Measurements from ENCODE around the gene ABHD10.

Gene ABHD10

DNA sequence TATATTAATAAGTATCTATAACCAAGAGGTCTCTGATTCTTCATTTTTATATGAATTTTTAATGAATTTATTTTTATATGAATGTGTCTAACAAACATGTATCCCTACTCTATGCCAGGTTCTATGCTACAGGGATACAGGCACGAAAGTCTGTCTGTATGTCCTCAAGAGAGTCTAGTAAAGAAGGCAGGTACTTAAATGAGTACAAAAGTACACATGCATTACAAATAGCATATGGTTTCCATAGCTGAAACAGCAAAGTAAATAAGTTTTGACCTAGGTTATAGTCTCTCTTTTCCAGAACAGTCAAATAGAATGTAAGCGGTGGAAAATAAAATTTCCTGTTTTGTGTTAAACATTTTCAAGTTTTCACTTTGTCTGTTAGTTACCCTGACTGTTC, 13.3 kb upstream of the ABHD10 start:
- no peak for DNase-seq (ENCODE audit: low read depth)

DNA sequence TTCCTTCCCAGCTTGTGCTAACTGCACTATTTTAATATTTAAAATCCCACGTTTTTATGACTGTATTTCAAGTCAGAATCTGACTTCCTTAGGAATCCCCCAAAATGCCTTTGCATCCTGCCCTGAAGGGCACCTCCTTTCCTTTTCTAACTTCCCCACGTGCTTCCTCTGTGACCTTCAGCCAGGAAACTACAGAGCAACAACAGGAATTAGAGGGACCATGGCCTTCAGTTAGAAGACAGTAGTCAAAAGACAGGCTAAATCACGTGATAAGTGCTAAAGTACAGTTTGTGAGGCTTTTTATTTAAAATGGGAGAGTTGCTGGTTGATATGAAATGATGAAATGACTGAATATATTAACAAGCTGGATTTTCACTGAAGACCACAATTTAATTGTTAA, 11.8 kb upstream of the ABHD10 start:
- DNase-seq (ENCODE audit: low read depth), result no peak

- peak; percentile 87 for DNase-seq (ENCODE audit: low read depth)
Measured at GRCh38 chr3:111967651-111968274, 11.1 kb upstream of the ABHD10 start.

DNA sequence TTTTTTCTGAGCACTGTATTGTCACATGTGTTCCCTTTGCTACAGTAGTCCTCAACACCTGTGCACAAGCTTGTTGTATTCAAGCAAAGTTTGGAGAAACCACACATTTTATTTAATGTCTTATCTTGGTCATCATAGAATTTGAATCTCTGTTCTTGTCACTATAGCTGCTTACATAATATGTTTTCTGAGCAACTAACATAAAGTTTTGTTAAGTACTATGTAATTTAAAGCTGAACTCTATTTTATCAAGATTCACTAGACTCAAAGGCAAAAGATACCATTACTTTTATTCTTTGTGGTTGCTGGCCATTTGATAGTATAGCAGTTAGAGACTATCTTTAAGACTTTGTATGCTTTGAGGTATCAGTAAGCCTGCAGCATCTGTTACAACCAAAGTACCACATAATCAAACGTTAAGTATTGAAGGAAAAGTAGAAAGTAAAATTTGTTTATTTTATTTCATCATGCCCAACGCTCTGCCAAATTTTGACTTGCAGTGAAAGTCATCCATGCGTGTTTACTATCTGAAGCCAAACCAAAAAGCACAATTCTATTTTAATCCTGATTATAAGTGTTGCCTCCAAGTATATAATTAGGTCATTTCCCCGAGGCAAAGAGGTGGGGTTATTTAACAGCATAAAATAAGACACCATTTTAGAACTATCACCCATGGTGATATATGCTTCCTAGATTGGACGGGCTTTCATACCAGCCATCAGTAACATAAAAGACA, 10.3 kb upstream of the ABHD10 start:
- no peak for DNase-seq (ENCODE audit: low read depth)

DNA sequence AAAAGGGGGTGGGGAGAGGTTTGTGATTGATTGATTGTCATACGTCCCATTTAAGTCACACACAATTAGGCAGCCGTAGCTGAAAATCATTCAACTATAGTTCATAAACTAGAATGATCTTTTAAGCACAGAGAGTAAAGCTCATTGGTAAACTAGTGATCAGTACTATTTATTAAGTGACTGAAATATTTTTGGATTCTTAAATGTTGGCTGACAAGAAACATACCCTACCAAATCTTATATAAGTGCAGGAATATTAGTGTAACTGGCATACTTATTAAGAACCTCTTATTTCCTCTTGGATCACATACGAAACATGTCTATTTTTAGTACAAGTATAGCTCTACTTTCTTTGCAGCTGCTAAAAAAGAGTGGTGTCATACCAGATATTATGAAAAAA, 8.4 kb upstream of the ABHD10 start:
- no peak for DNase-seq (ENCODE audit: low read depth)

DNA sequence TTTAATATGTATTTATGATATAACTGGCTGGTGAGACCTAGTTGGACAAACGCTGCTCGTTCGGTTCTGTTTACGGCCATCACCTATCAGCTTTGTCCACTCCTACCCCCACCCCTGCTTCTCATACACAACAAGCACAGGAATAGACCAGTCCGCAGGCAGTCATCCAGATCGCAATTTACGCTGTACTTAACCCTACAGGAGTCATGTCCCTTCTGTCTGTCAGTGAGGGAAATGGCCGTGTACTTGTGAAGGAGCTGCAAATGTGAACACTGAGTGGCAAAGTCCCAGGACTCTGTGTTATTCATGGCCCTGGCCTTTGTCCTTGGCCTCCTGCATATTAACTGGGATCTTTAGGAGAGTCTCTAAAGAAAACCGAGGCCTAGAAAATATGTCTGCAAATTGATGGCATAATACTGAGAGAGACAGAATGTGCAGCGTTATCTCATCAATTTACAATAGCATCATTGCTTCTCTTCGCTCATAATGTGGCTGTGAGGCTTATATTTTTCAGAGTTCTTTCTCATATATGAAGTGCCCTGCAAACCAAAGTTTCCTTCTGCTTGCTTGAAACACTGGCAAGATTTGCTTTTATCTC, 7.2 kb upstream of the ABHD10 start:
- no peak for DNase-seq (ENCODE audit: low read depth)

GRCh38 chr3:111972891-111973290, 5.9 kb upstream of the ABHD10 start:
- DNase-seq (ENCODE audit: low read depth), result no peak

DNA sequence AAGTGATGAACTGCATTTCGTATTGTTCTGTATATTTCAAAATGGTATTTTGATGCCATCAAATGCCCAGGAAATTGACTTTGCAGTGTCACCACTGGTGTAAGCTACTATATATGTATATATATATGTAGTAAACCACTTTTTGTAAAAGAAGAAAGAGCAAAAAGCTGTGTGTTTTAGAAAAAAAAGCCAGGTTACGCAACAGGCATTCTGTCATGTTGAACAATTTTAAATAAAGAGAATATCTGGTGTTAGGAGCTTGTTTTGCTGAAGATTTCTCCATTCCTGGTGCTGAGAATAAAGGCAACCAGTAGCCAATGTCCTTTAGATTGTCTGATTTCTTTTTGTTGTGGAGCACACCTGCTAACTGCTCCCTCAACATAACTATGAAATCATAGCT, 3.7 kb upstream of the ABHD10 start:
- DNase-seq (ENCODE audit: low read depth), result no peak

DNA sequence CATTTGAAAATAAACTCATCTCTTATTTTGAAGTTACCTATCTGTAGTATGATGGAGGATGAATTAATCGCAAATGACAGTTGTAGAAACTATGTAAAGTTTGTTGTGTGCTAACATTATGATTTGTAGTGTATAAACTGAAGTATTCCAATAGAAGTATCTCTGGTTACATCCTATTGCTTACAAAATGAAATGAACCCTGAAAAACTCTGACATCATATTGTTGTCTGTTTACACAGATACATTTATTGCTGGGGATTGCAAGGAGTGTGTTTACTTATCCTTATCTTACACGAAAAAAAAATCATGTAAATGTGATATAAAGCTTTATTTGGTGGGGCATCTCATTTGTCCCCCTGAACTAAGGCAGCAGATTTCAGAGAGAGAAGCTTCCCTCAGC, 2.6 kb upstream of the ABHD10 start:
- DNase-seq (ENCODE audit: low read depth), result no peak

DNA sequence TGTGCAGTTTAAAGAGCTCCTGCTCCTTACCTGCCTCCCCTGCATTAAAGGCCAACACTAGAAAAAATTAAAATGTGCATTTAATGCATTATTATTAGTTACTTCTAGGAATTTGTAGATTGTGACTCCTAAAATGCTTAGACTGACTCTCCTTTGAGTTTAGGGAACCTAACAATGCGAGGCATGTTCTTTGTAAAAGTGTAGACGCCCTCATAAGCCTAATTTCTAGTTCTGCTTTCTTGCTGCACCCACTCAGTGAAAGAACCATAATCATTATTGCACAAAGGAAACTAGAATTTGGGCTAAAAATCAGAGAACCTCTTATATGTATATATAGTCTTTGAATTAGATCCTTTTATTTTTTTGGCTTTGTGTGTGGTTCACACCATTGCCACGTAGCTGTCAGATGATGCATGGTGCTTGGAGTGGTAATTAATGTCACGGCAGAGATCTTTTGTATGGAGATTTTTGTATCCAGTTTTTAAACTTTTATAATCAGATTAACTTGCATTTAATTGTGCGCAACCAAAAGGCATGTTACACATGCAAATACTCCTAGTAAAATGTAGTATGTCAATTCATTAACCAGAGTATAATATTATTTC, 710 bp downstream of the ABHD10 start:
- peak; percentile 38 for DNase-seq (ENCODE audit: low read depth)

- no peak for DNase-seq (ENCODE audit: low read depth)
Measured at GRCh38 chr3:111980716-111981456, 2.1 kb downstream of the ABHD10 start.

GRCh38 chr3:111981457-111981763, 2.6 kb downstream of the ABHD10 start:
- DNase-seq (ENCODE audit: low read depth), result no peak

GRCh38 chr3:111984636-111985298, 5.9 kb downstream of the ABHD10 start:
- DNase-seq (ENCODE audit: low read depth), result no peak

- no peak for DNase-seq (ENCODE audit: low read depth)
Measured at GRCh38 chr3:111986800-111987199, 8.0 kb downstream of the ABHD10 start.

GRCh38 chr3:111989061-111989678, 10.3 kb downstream of the ABHD10 start:
- peak; percentile 73 for DNase-seq (ENCODE audit: low read depth)

- DNase-seq (ENCODE audit: low read depth), result no peak
Measured at GRCh38 chr3:111993038-111993437, 14.2 kb downstream of the ABHD10 start.

- DNase-seq (ENCODE audit: low read depth), result peak; percentile 32
Measured at GRCh38 chr3:111998636-111999483, 20.0 kb downstream of the ABHD10 start, which contains the start of gene TAGLN3. Gene TAGLN3, plus strand, starts transcription at chr3:111998922. Its CDS starts 501 bp downstream, at chr3:111999423.

GRCh38 chr3:111999484-112000324, 20.9 kb downstream of the ABHD10 start:
- DNase-seq (ENCODE audit: low read depth), result peak; percentile 16

DNA sequence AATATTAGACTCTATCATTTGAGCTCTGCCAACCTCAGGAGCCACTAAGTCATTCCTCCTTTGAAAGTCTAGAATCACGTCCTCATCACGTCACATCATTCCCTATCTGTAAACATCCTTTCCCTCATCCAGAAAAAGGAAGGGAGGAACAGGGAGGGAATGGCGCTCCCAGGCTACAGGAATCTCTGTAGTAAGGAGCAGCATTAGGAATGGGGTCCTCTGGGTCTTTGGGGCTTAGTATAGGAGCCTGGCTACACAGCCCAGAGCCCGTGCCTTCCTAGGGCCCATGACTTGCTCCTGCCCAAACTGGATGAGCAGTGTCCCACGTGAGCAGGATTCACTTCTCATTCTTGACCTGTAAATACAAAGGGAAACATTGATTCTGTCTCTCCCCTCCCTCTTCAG, 21.5 kb downstream of the ABHD10 start:
- DNase-seq (ENCODE audit: low read depth), result no peak

- DNase-seq (ENCODE audit: low read depth), result no peak
Measured at GRCh38 chr3:112000966-112001365, 22.1 kb downstream of the ABHD10 start.

All from EH (cell line).